Neural progenitor cell (in vitro differentiated cells): ENCODE data around the gene AQP1.

ENCODE experiments used
- EZH2phosphoT487 ChIP-seq: fragments of 200-600 bp; sonication (generic); IDR thresholded peaks from 2 replicates; pipeline ENCODE4 v1.6.1; 2017; ENCODE audit warnings: antibody characterized with exemption
- TF ChIP-seq, protein P1 (sequence below): fragments of 200-600 bp; sonication (generic); IDR thresholded peaks from 2 replicates; pipeline ENCODE4 v1.5.1; 2017; ENCODE audit warnings: antibody characterized with exemption, mild to moderate bottlenecking

DNA sequence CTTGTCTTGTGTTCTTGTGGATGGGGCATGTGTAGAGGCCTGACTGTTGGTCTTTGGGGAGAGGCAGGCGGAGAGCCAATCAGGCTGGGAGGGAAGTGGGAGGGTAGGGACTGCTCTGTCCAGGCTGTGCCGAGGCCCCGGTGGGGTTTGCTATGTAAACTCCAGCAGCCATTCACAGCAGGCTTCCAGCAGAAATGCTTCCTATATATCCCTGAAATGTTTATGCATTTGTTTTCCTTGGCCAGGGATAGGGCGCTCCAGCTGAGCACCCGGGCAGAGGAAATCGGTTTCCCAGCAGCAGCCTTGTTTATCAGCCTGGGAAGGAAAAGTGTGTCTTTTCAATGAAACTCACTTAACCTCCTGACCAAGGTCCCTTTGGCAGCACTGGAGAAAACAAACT lies 18.3 kb upstream of the AQP1 start:
- TF ChIP-seq, protein P1, sequence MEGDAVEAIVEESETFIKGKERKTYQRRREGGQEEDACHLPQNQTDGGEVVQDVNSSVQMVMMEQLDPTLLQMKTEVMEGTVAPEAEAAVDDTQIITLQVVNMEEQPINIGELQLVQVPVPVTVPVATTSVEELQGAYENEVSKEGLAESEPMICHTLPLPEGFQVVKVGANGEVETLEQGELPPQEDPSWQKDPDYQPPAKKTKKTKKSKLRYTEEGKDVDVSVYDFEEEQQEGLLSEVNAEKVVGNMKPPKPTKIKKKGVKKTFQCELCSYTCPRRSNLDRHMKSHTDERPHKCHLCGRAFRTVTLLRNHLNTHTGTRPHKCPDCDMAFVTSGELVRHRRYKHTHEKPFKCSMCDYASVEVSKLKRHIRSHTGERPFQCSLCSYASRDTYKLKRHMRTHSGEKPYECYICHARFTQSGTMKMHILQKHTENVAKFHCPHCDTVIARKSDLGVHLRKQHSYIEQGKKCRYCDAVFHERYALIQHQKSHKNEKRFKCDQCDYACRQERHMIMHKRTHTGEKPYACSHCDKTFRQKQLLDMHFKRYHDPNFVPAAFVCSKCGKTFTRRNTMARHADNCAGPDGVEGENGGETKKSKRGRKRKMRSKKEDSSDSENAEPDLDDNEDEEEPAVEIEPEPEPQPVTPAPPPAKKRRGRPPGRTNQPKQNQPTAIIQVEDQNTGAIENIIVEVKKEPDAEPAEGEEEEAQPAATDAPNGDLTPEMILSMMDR: no peak
- TF ChIP-seq EZH2phosphoT487: no peak
